Ovary (tissue), 3 donors: ENCODE results near the gene SLC20A1.

Source experiments
- EP300 ChIP-seq: sonication (generic); formaldehyde crosslinking; IDR thresholded peaks from one replicate; pipeline ENCODE4 v1.6.1; 2017; ENCODE audit warnings: antibody characterized with exemption
- POLR2A ChIP-seq: fragments of 450-650 bp; IDR thresholded peaks from one replicate; pipeline ENCODE4 v1.6.1; 2017; ENCODE audit warnings: antibody characterized with exemption, mild to moderate bottlenecking, moderate library complexity
- TF ChIP-seq, protein P1 (sequence below), 3 donors: fragments of 450-650 bp in 2 of 3; fragments of 200-600 bp in 1 of 3; IDR thresholded peaks; one replicate each; pipeline versions ENCODE4 v1.5.1 to v1.8.0; 2016 to 2022; ENCODE audit warnings: antibody characterized with exemption in 3 of 3, mild to moderate bottlenecking in 1 of 3
- donor health status: DM: no; HTN: no; CAD: no.

- TF ChIP-seq, protein P1, sequence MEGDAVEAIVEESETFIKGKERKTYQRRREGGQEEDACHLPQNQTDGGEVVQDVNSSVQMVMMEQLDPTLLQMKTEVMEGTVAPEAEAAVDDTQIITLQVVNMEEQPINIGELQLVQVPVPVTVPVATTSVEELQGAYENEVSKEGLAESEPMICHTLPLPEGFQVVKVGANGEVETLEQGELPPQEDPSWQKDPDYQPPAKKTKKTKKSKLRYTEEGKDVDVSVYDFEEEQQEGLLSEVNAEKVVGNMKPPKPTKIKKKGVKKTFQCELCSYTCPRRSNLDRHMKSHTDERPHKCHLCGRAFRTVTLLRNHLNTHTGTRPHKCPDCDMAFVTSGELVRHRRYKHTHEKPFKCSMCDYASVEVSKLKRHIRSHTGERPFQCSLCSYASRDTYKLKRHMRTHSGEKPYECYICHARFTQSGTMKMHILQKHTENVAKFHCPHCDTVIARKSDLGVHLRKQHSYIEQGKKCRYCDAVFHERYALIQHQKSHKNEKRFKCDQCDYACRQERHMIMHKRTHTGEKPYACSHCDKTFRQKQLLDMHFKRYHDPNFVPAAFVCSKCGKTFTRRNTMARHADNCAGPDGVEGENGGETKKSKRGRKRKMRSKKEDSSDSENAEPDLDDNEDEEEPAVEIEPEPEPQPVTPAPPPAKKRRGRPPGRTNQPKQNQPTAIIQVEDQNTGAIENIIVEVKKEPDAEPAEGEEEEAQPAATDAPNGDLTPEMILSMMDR (IDR thresholded peaks at IDR 0.05): no peak
- TF ChIP-seq POLR2A (no peak), EP300 (no peak)
Observed at GRCh38 chr2:112597537-112598322, 48.0 kb upstream of the SLC20A1 start.
